SW480 (cell line): ENCODE data around the gene CFAP77.

ENCODE experiments used
- DNase-seq: peaks from one replicate; pipeline ENCODE4 v3.0.0-alpha.2; 2016; ENCODE audit warnings: low spot score

Gene CFAP77

GRCh38 chr9:132582276-132582785, 172.3 kb downstream of the CFAP77 start, which contains the start of gene BARHL1:
Gene BARHL1, plus strand, starts transcription at chr9:132582606. Its CDS starts 192 bp downstream, at chr9:132582798.
- DNase-seq, result no peak

- no peak for DNase-seq
Observed at GRCh38 chr9:132582786-132583583, 173.0 kb downstream of the CFAP77 start.

GRCh38 chr9:132583584-132584304, 173.7 kb downstream of the CFAP77 start:
- no peak for DNase-seq

GRCh38 chr9:132584601-132585560, 174.9 kb downstream of the CFAP77 start:
- DNase-seq, result no peak

GRCh38 chr9:132585954-132586829, 176.2 kb downstream of the CFAP77 start:
- DNase-seq, result no peak

GRCh38 chr9:132586830-132587591, 177.0 kb downstream of the CFAP77 start:
- DNase-seq, result no peak

- DNase-seq, result no peak
Observed at GRCh38 chr9:132587592-132587955, 177.6 kb downstream of the CFAP77 start.

- DNase-seq, result no peak
Observed at GRCh38 chr9:132588098-132588497, 178.1 kb downstream of the CFAP77 start.

- DNase-seq, result no peak
Observed at GRCh38 chr9:132588501-132589147, 178.6 kb downstream of the CFAP77 start.

GRCh38 chr9:132589148-132590036, 179.4 kb downstream of the CFAP77 start:
- DNase-seq, result no peak

GRCh38 chr9:132590037-132590317, 180.0 kb downstream of the CFAP77 start:
- DNase-seq, result no peak

GRCh38 chr9:132590318-132591182, 180.5 kb downstream of the CFAP77 start:
- no peak for DNase-seq

GRCh38 chr9:132591244-132591643, 181.2 kb downstream of the CFAP77 start:
- DNase-seq, result no peak

GRCh38 chr9:132591751-132592314, 181.8 kb downstream of the CFAP77 start:
- no peak for DNase-seq

GRCh38 chr9:132592451-132592850, 182.4 kb downstream of the CFAP77 start:
- DNase-seq, result no peak

- no peak for DNase-seq
Observed at GRCh38 chr9:132594412-132594811, 184.4 kb downstream of the CFAP77 start.

GRCh38 chr9:132595319-132595718, 185.3 kb downstream of the CFAP77 start:
- DNase-seq, result no peak

GRCh38 chr9:132596200-132596599, 186.2 kb downstream of the CFAP77 start:
- DNase-seq, result no peak
